ENCODE measurements around the gene TUBB. TPM values are rescaled to one million over a fixed set of nuclear protein-coding genes. Genes with fewer than 3 reads are reported as not detected.
A peak's percentile ranks its signal among the peaks of the same experiment; 100 is the strongest.

TUBB gene
- total RNA-seq, 1 experiment from 2014 or later = 742 TPM

- H3K9me3 ChIP-seq = no peaks in the 10 kb centered on the region
- H3K27me3 Mint-ChIP-seq (ENCODE audit: insufficient read depth, unreplicated experiment) = no peaks in the 10 kb centered on the region
- H3K36me3 ChIP-seq (ENCODE audit: control insufficient read depth, insufficient read depth, low read length) = no peaks in the 10 kb centered on the region
- POLR2A ChIA-PET = no interaction called here
- H3K4me3 ChIP-seq (ENCODE audit: low read depth, low read length) = peak overlapping the region; percentile 75
- DNase-seq = no peak
- no peaks in the 10 kb centered on the region for H3K27me3 ChIP-seq (replicated peaks; ENCODE audit: control insufficient read depth, insufficient read depth, low read length)
- BruUV-seq (replicated peaks) = no TSS peak
- H3K36me3 Mint-ChIP-seq (ENCODE audit: insufficient read depth, unreplicated experiment) = peaks cover 10% of the 10 kb centered on the region
- TF ChIP-seq CTCF (IDR thresholded peaks at IDR 0.05; ENCODE audit: insufficient read depth in 1 of 2, low read depth in 1 of 2, low read length in 1 of 2, severe bottlenecking in 1 of 2, unreplicated experiment in 1 of 2) = no peak
- peak overlapping the region; percentile 39 for H3K27ac Mint-ChIP-seq (ENCODE audit: unreplicated experiment)
- H3K4me3 Mint-ChIP-seq (ENCODE audit: unreplicated experiment) = peak overlapping the region; percentile 74
- intact Hi-C loops (cut with micrococcal nuclease; ENCODE audit: unreplicated experiment) = loop anchor here (1.0 kb wide), 1 partner anchor 27 kb away; the partner anchor contains the start of gene MDC1
- H3K9me3 Mint-ChIP-seq (ENCODE audit: unreplicated experiment) = no peaks in the 10 kb centered on the region
- CTCF ChIA-PET = interaction anchor here (0.6 to 2.0 kb wide), 5 partner anchors 11 to 65 kb away, joined by 3 to 6 read pairs (median 5); partner anchors contain the start of genes DHX16 and MDC1
- H3K4me1 Mint-ChIP-seq (ENCODE audit: low read depth, unreplicated experiment) = peaks cover 46% of the 10 kb centered on the region
- peaks cover 22% of the 10 kb centered on the region for H3K4me1 ChIP-seq
Measured at GRCh38 chr6:30689985-30690384, 30.2 kb upstream of the TUBB start.

- no peaks in the 10 kb centered on the region for H3K9me3 Mint-ChIP-seq (ENCODE audit: unreplicated experiment)
- no peaks in the 10 kb centered on the region for H3K27me3 Mint-ChIP-seq (ENCODE audit: insufficient read depth, unreplicated experiment)
- peaks cover 26% of the 10 kb centered on the region for H3K4me1 ChIP-seq
- peak within 1 kb of the TSS; percentile 39 for H3K27ac Mint-ChIP-seq (ENCODE audit: unreplicated experiment)
- H3K36me3 Mint-ChIP-seq (ENCODE audit: insufficient read depth, unreplicated experiment) = peaks cover 10% of the 10 kb centered on the region
- TF ChIP-seq CTCF (IDR thresholded peaks at IDR 0.05; ENCODE audit: insufficient read depth in 1 of 2, low read depth in 1 of 2, low read length in 1 of 2, severe bottlenecking in 1 of 2, unreplicated experiment in 1 of 2) = no peak
- TSS peak; percentile 38 for BruUV-seq (replicated peaks)
- peak within 1 kb of the TSS; percentile 75 for H3K4me3 ChIP-seq (ENCODE audit: low read depth, low read length)
- peak within 1 kb of the TSS; percentile 74 for H3K4me3 Mint-ChIP-seq (ENCODE audit: unreplicated experiment)
- ChIA-PET CTCF (interaction anchor here (0.6 to 2.0 kb wide), 6 partner anchors 12 to 450 kb away, joined by 3 to 6 read pairs (median 4); partner anchors contain the start of genes DHX16 and MDC1), POLR2A (interaction anchor here (1.6 kb wide), 1 partner anchor 27 kb away, joined by 12 read pairs; the partner anchor contains the start of gene MDC1)
- intact Hi-C loops (cut with micrococcal nuclease; ENCODE audit: unreplicated experiment) = loop anchor here (1.0 kb wide), 1 partner anchor 27 kb away; the partner anchor contains the start of gene MDC1
- no peaks in the 10 kb centered on the region for H3K9me3 ChIP-seq
- no peaks in the 10 kb centered on the region for H3K36me3 ChIP-seq (ENCODE audit: control insufficient read depth, insufficient read depth, low read length)
- peaks cover 50% of the 10 kb centered on the region for H3K4me1 Mint-ChIP-seq (ENCODE audit: low read depth, unreplicated experiment)
- DNase-seq = peak; percentile 81 to 88
- no peaks in the 10 kb centered on the region for H3K27me3 ChIP-seq (replicated peaks; ENCODE audit: control insufficient read depth, insufficient read depth, low read length)
Measured at GRCh38 chr6:30690403-30691207, 29.5 kb upstream of the TUBB start, which contains the start of gene NRM. Gene NRM, minus strand, starts transcription at chr6:30690984. Its CDS starts 10 bp downstream, at chr6:30690974.

GRCh38 chr6:30691208-30691847 is 28.8 kb upstream of the TUBB start:
- Histone ChIP-seq H3K4me1 (peaks cover 31% of the 10 kb centered on the region), H3K4me3 (ENCODE audit: low read depth, low read length) (peak overlapping the region; percentile 75), H3K36me3 (ENCODE audit: control insufficient read depth, insufficient read depth, low read length) (no peaks in the 10 kb centered on the region), H3K9me3 (no peaks in the 10 kb centered on the region), H3K27me3 (replicated peaks; ENCODE audit: control insufficient read depth, insufficient read depth, low read length) (no peaks in the 10 kb centered on the region)
- TSS peak; percentile 35 for BruUV-seq (replicated peaks)
- Mint-ChIP-seq H3K27ac (ENCODE audit: unreplicated experiment) (peak overlapping the region; percentile 39), H3K27me3 (ENCODE audit: insufficient read depth, unreplicated experiment) (no peaks in the 10 kb centered on the region), H3K36me3 (ENCODE audit: insufficient read depth, unreplicated experiment) (peaks cover 7% of the 10 kb centered on the region), H3K4me1 (ENCODE audit: low read depth, unreplicated experiment) (peaks cover 45% of the 10 kb centered on the region), H3K9me3 (ENCODE audit: unreplicated experiment) (no peaks in the 10 kb centered on the region), H3K4me3 (ENCODE audit: unreplicated experiment) (peak overlapping the region; percentile 74)
- intact Hi-C loops (cut with micrococcal nuclease; ENCODE audit: unreplicated experiment) = no loop called here
- CTCF ChIA-PET = interaction anchor here (0.7 to 2.0 kb wide), 4 partner anchors 13 to 449 kb away, joined by 3 to 6 read pairs (median 5); partner anchors contain the start of genes DHX16 and MDC1
- TF ChIP-seq CTCF (IDR thresholded peaks at IDR 0.05; ENCODE audit: insufficient read depth in 1 of 2, low read depth in 1 of 2, low read length in 1 of 2, severe bottlenecking in 1 of 2, unreplicated experiment in 1 of 2) = no peak
- POLR2A ChIA-PET = interaction anchor here (1.6 kb wide), 1 partner anchor 26 kb away, joined by 12 read pairs; the partner anchor contains the start of gene MDC1
- no peak for DNase-seq

Data from Caco-2 (cell line).